ENCODE data around the gene CCDC13. TPM values are rescaled to one million over a fixed set of nuclear protein-coding genes. Genes with fewer than 3 reads are reported as not detected.

The CCDC13 gene
- total and polyA plus RNA-seq, 2 of the 13 experiments (the other 11 are each of a cell fraction or from before 2014, with no cell fraction given), result 0.22 to 0.51 TPM

GRCh38 chr3:42731476-42732195 is 41.4 kb downstream of the CCDC13 start (continued):
- TF ChIP-seq THYN1 (CRISPR knock-in tag; IDR thresholded peaks at IDR 0.05; ENCODE audit: borderline replicate concordance, low read depth), result 0 out of 2 replicates have a peak, but pooled peaks have one; percentile 10

GRCh38 chr3:42730706-42731420 is 42.2 kb downstream of the CCDC13 start:
- Histone ChIP-seq H3K9me3 (ENCODE audit: low read length) (no peaks in the 10 kb centered on the region), H3K27ac (ENCODE audit: extremely low read length, insufficient read depth, low read length) (peak overlapping the region; percentile 97), H3K9ac (ENCODE audit: insufficient read depth, low read depth, low read length) (peak overlapping the region; percentile 33; the same call in 1 of the 2 replicates), H4K20me1 (ENCODE audit: insufficient read depth, low read length) (no peaks in the 10 kb centered on the region), H2AFZ (ENCODE audit: low read length) (no peak overlapping the region), H3K36me3 (replicated peaks in 1 of 2; ENCODE audit: control insufficient read depth in 1 of 2, insufficient read depth in 2 of 2, low read length in 2 of 2) (no peaks in the 10 kb centered on the region), H3K4me1 (ENCODE audit: insufficient read depth, low read length) (peaks cover 59% of the 10 kb centered on the region), H3K4me2 (ENCODE audit: low read depth, low read length) (no peak overlapping the region), H3K4me3 (replicated peaks in 1 of 3; ENCODE audit: insufficient read depth in 1 of 3, low read depth in 2 of 3, low read length in 3 of 3) (no peak overlapping the region), H3K79me2 (ENCODE audit: insufficient read depth, low read length) (no peaks in the 10 kb centered on the region), H3K27me3 (ENCODE audit: control insufficient read depth in 1 of 2, insufficient read depth in 2 of 2, low read length in 2 of 2) (no peaks in the 10 kb centered on the region)
- DNase-seq (ENCODE audit: low spot score) (no peak), ATAC-seq (no peak), FAIRE-seq (no peak)
- CTCF ChIA-PET (ENCODE audit: low intra/inter-chr PET ratio, low total read pairs), result no interaction called here
- in situ Hi-C loops (cut with HindIII; ENCODE audit: extremely low pct_ligation_motif_present, low pct_unique_long_range_greater_than_20kb) (no loop called here), intact Hi-C loops (cut with micrococcal nuclease; ENCODE audit: unreplicated experiment) (loop anchor here (5.0 kb wide), 2 partner anchors 79 to 129 kb away; partner anchors contain the start of genes NKTR and ZBTB47)
- BruUV-seq (replicated peaks), result no TSS peak
- WGBS (ENCODE audit: low lambda C conversion rate), result 92% methylated on average over 3 of the region's 3 CpGs
- POLR2A ChIA-PET, result no interaction called here
- TF ChIP-seq, protein P1, sequence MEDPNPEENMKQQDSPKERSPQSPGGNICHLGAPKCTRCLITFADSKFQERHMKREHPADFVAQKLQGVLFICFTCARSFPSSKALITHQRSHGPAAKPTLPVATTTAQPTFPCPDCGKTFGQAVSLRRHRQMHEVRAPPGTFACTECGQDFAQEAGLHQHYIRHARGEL (CRISPR knock-in tag; IDR thresholded peaks at IDR 0.05), result 0 out of 2 replicates have a peak, but pooled peaks have one; percentile 28
- TF ChIP-seq BORCS8-MEF2B (CRISPR knock-in tag; IDR thresholded peaks at IDR 0.05) (0 out of 2 replicates have a peak, but pooled peaks have one; percentile 32), HIVEP1 (CRISPR knock-in tag; IDR thresholded peaks at IDR 0.05) (no peak), FUBP1 (CRISPR knock-in tag; IDR thresholded peaks at IDR 0.05; ENCODE audit: borderline replicate concordance) (no peak), ATM (IDR thresholded peaks at IDR 0.05; ENCODE audit: borderline replicate concordance) (no peak), HMG20A (CRISPR knock-in tag; IDR thresholded peaks at IDR 0.05; ENCODE audit: borderline replicate concordance) (no peak), RNF219 (CRISPR knock-in tag; IDR thresholded peaks at IDR 0.05) (no peak), TRAFD1 (CRISPR knock-in tag; IDR thresholded peaks at IDR 0.05; ENCODE audit: borderline replicate concordance) (no peak), KAT8 (CRISPR knock-in tag; IDR thresholded peaks at IDR 0.05) (no peak), ZNF891 (CRISPR knock-in tag; IDR thresholded peaks at IDR 0.05) (0 out of 2 replicates have a peak, but pooled peaks have one; percentile 22)
- TF ChIP-seq, protein P2, sequence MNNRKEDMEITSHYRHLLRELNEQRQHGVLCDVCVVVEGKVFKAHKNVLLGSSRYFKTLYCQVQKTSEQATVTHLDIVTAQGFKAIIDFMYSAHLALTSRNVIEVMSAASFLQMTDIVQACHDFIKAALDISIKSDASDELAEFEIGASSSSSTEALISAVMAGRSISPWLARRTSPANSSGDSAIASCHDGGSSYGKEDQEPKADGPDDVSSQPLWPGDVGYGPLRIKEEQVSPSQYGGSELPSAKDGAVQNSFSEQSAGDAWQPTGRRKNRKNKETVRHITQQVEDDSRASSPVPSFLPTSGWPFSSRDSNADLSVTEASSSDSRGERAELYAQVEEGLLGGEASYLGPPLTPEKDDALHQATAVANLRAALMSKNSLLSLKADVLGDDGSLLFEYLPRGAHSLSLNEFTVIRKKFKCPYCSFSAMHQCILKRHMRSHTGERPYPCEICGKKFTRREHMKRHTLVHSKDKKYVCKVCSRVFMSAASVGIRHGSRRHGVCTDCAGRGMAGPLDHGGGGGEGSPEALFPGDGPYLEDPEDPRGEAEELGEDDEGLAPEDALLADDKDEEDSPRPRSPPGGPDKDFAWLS (CRISPR knock-in tag; IDR thresholded peaks at IDR 0.05; ENCODE audit: borderline replicate concordance), result no peak

Data from HepG2 (cell line).